ENCODE measurements around the gene HERC6. TPM values are rescaled to one million over a fixed set of nuclear protein-coding genes. Genes with fewer than 3 reads are reported as not detected.

HERC6 gene
- total RNA-seq, 2 donors from 2014 or later: 4.0 to 12.4 TPM

DNA sequence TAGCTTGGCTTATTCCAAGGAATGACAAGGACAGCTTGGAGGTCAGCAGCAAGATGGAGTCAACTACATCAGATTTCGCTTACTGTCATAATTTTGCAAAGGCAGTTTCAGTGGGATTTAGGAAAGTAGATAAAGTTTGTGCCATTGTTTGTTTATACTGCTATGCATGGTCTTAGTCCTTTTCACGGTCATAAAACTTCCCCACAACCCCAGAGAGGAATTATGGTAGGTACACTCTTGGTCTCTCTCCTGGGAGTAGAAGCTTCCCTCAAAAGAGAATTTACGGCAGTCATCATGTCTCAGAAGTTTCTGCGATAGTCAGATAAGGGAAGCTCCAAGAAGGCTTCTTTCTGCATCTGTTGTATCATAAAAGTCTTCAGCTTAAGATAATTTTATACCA lies 27.9 kb upstream of the HERC6 start:
- Histone ChIP-seq H3K9me3 (no peaks in the 10 kb centered on the region), H3K4me3 (no peak overlapping the region), H3K27me3 (no peaks in the 10 kb centered on the region), H3K27ac (no peak overlapping the region), H3K36me3 (no peaks in the 10 kb centered on the region), H3K4me1 (no peaks in the 10 kb centered on the region)
- DNase-seq (ENCODE audit: low spot score): no peak
- TF ChIP-seq, protein P1, sequence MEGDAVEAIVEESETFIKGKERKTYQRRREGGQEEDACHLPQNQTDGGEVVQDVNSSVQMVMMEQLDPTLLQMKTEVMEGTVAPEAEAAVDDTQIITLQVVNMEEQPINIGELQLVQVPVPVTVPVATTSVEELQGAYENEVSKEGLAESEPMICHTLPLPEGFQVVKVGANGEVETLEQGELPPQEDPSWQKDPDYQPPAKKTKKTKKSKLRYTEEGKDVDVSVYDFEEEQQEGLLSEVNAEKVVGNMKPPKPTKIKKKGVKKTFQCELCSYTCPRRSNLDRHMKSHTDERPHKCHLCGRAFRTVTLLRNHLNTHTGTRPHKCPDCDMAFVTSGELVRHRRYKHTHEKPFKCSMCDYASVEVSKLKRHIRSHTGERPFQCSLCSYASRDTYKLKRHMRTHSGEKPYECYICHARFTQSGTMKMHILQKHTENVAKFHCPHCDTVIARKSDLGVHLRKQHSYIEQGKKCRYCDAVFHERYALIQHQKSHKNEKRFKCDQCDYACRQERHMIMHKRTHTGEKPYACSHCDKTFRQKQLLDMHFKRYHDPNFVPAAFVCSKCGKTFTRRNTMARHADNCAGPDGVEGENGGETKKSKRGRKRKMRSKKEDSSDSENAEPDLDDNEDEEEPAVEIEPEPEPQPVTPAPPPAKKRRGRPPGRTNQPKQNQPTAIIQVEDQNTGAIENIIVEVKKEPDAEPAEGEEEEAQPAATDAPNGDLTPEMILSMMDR (IDR thresholded peaks at IDR 0.05): no peak

DNA sequence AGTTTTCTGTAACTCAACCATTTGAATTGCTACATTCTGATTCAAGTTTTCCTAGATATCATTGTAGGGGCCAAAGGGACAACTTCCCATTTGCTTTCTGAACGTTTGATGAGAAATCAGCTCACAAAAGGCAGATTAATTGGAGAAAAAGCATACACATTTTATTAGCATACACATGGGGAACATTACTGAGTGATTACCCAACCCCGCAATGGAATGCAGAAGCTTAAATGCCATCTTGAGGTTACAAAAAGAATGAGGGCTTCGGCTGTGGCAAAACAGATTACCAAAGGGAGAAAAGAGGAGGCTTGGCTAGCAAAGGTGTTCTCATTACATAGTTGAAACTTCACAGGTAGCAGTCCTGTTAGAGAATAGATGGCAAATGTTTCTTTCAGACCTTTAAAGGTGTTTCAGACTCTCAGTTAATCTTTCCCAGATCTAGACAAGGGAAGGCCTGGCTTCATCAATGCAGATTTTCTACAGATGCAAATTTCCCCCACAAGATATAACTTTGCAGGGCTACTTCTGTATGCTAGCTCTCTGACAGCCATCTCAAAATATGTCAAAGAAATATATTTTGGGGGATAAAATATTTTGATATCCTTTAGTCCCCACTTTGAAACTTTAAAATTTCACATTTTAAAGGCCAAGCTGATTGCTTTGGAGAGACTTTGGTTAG lies 26.5 kb upstream of the HERC6 start:
- H3K36me3 ChIP-seq: no peaks in the 10 kb centered on the region
- TF ChIP-seq, protein P1 (IDR thresholded peaks at IDR 0.05): no peak
- H3K27me3 ChIP-seq: no peaks in the 10 kb centered on the region
- H3K4me3 ChIP-seq: no peak overlapping the region
- no peaks in the 10 kb centered on the region for H3K4me1 ChIP-seq
- no peak overlapping the region for H3K27ac ChIP-seq
- no peak for DNase-seq (ENCODE audit: low spot score)
- no peaks in the 10 kb centered on the region for H3K9me3 ChIP-seq

DNA sequence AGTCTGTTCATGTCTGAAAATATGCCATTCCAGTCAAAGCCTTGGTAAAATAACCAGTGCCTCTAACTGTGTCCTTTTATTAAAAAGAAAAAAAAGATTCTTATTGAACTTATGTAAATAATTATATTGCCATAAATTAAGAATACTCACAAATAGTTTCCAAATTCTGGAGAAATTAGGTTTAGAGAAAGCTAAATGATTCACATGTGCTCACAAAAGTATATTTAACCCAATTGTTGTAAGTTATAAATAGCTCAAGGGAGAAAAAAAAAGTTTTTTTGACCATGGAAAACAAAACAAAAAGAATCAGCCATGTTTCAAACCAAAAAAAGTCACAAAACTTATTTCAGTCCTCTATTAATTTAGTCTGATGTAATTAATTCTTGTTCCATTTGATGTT lies 25.3 kb upstream of the HERC6 start:
- H3K27me3 ChIP-seq: no peaks in the 10 kb centered on the region
- DNase-seq (ENCODE audit: low spot score): no peak
- no peak overlapping the region for H3K4me3 ChIP-seq
- no peaks in the 10 kb centered on the region for H3K4me1 ChIP-seq
- H3K9me3 ChIP-seq: no peaks in the 10 kb centered on the region
- TF ChIP-seq, protein P1 (IDR thresholded peaks at IDR 0.05): no peak
- H3K27ac ChIP-seq: no peak overlapping the region
- H3K36me3 ChIP-seq: no peaks in the 10 kb centered on the region

DNA sequence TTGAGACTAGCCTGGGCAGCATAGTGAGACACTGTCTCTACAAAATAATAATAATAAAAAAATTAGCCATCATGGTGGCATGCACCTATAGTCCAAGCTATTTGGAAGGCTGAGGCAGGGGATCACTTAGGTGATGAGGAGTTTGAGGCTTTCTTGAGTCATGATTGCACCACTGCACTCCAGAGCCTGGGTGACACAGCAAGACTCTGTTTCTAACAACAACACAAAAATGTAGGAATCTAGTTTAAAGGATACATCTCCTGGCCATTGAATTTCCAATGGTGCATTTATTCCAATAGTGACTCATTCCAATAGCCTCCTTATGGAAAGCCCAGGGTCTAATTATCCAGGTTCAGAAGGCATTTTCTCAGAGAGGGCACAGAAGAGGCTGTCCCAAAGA lies 21.9 kb upstream of the HERC6 start:
- Histone ChIP-seq H3K4me3 (no peak overlapping the region), H3K27me3 (no peaks in the 10 kb centered on the region), H3K27ac (no peak overlapping the region), H3K9me3 (no peaks in the 10 kb centered on the region), H3K36me3 (no peaks in the 10 kb centered on the region), H3K4me1 (no peaks in the 10 kb centered on the region)
- no peak for DNase-seq (ENCODE audit: low spot score)
- TF ChIP-seq, protein P1 (IDR thresholded peaks at IDR 0.05): no peak

DNA sequence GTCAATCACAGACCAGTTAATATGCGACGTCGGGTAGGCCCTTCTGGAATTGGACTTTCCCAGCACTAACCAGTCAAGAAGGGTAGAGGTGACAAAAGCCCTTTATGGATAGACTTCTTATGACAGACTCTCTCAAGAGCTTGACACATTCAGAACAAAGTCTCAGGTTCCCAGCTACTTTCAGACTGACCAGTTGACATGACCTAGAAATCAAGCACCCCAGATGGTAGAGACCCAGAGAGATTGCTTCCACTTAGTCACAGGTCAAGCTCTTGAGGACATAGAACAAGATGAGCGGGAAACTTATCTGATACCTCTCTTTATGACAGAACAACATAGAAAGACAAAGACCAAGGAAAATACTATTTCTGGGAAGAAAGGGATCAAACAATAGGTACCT lies 21.4 kb upstream of the HERC6 start:
- no peaks in the 10 kb centered on the region for H3K36me3 ChIP-seq
- TF ChIP-seq, protein P1 (IDR thresholded peaks at IDR 0.05): no peak

DNA sequence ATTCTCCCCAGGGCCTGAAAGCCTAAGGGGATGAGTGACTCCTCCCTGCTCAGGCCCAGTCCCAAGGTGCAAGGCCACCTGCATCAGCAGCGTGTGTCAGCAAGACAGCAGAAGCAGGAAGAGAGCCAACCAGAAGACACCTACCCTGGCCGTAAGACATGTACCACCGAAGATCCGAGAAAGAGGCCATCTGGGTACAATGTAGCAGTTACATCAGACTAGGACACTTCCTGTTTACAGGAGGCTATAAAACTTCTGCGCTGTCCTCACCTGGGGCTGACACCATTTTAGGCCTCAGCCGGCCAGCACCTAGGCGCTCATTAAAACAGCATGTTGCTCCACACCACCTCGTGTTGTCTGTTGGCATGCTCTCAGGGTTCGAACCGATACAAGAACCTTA lies 19.1 kb upstream of the HERC6 start:
- Histone ChIP-seq H3K27me3 (no peaks in the 10 kb centered on the region), H3K36me3 (no peaks in the 10 kb centered on the region), H3K4me3 (no peak overlapping the region), H3K4me1 (no peaks in the 10 kb centered on the region), H3K9me3 (no peaks in the 10 kb centered on the region), H3K27ac (no peak overlapping the region)
- TF ChIP-seq, protein P1 (IDR thresholded peaks at IDR 0.05): no peak
- no peak for DNase-seq (ENCODE audit: low spot score)

More for the DNA sequence above, 21.4 kb upstream of the HERC6 start:
- Histone ChIP-seq H3K4me3 (no peak overlapping the region), H3K27me3 (no peaks in the 10 kb centered on the region), H3K27ac (no peak overlapping the region), H3K4me1 (no peaks in the 10 kb centered on the region), H3K9me3 (no peaks in the 10 kb centered on the region)
- no peak for DNase-seq (ENCODE audit: low spot score)
